HepG2 (cell line): ENCODE results near the gene SPESP1. TPM values are rescaled to one million over a fixed set of nuclear protein-coding genes. Genes with fewer than 3 reads are reported as not detected.

Experiments used
- ATAC-seq: fragments of 200-7000 bp; cut with Tn5 transposase; 3 replicates; pipeline ENCODE4 v1.9.1; 2020; ENCODE audit warnings: mild to moderate bottlenecking, moderate library complexity
- BruUV-seq: library from RNA; stranded (reverse); fragments of 400-500 nt; replicated peaks from 2 replicates; lab custom pipeline; 2021; lab: Mats Ljungman, UMichigan
- CTCF ChIA-PET: fragments of 300-600 bp; formaldehyde crosslinking; extraction: SDS; loops from one replicate; lab custom pipeline; 2021; ENCODE audit warnings: low total read pairs, inconsistent platforms, low intra/inter-chr PET ratio; lab: Yijun Ruan, JAX
- POLR2A ChIA-PET: fragments of 350-600 bp; sonication (Branson Sonifier 250); formaldehyde crosslinking; loops from one replicate; lab custom pipeline; 2020; ENCODE audit warnings: antibody characterized with exemption, inconsistent platforms; lab: Yijun Ruan, JAX
- DNase-seq: peaks from one replicate; pipeline ENCODE4 v3.0.0-alpha.2; 2015; ENCODE audit warnings: low spot score
- FAIRE-seq: peaks from 3 replicates; lab custom pipeline; 2011; peaks lifted over from hg19 to GRCh38; lab: Jason Lieb, UNC
- H2AFZ ChIP-seq: one replicate; pipeline ENCODE4 v1.6.1; 2011; ENCODE audit warnings: low read length, inconsistent platforms
- H3K27ac ChIP-seq: fragments of 300-600 bp; 3 replicates; pipeline ENCODE4 v1.8.0; 2011; ENCODE audit warnings: mixed run types, mild to moderate bottlenecking, mixed read lengths, low read length, inconsistent platforms; ENCODE audit not compliant: insufficient read depth; ENCODE audit errors: extremely low read length
- H3K27me3 ChIP-seq, 2 experiments: fragments of 200-600 bp in 1 of 2; 2 replicates in 1 of 2; 3 replicates in 1 of 2; pipeline versions ENCODE4 v1.6.0 to v1.8.0; 2011; ENCODE audit warnings: low read length in 2 of 2, mild to moderate bottlenecking in 2 of 2, moderate library complexity in 2 of 2, inconsistent platforms in 1 of 2; ENCODE audit not compliant: insufficient read depth in 2 of 2, control insufficient read depth in 1 of 2
- H3K36me3 ChIP-seq, 2 experiments: fragments of 200-600 bp in 1 of 2; replicated peaks in 1 of 2; 2 replicates in 1 of 2; 3 replicates in 1 of 2; pipeline versions ENCODE4 v1.5.1 to v1.8.0; 2011; ENCODE audit warnings: low read length in 2 of 2, inconsistent platforms in 1 of 2; ENCODE audit not compliant: insufficient read depth in 2 of 2, control insufficient read depth in 1 of 2
- H3K4me1 ChIP-seq: 2 replicates; pipeline ENCODE4 v1.5.1; 2012; ENCODE audit warnings: low read length, inconsistent platforms; ENCODE audit not compliant: insufficient read depth
- H3K4me2 ChIP-seq: 2 replicates; pipeline ENCODE4 v1.6.0; 2011; ENCODE audit warnings: low read depth, low read length, inconsistent platforms
- H3K4me3 ChIP-seq, 3 experiments: fragments of 200-600 bp in 1 of 3; sonication (generic), shearing (Covaris generic) in 1 of 3; replicated peaks in 1 of 3; 2 replicates each; pipeline ENCODE4 v1.5.1; 2011 to 2016; ENCODE audit warnings: low read length in 3 of 3, inconsistent platforms in 2 of 3, low read depth in 2 of 3, mild to moderate bottlenecking in 2 of 3, control low read depth in 1 of 3, mixed read lengths in 1 of 3; ENCODE audit not compliant: insufficient read depth in 1 of 3
- H3K79me2 ChIP-seq: one replicate; pipeline ENCODE4 v1.6.1; 2011; ENCODE audit warnings: low read length, inconsistent platforms; ENCODE audit not compliant: insufficient read depth
- H3K9ac ChIP-seq: 2 replicates; pipeline ENCODE4 v1.6.0; 2011; ENCODE audit warnings: mild to moderate bottlenecking, low read depth, low read length, inconsistent platforms; ENCODE audit not compliant: insufficient read depth
- H3K9me3 ChIP-seq: 2 replicates; pipeline ENCODE4 v1.5.1; 2012; ENCODE audit warnings: mild to moderate bottlenecking, low read length
- H4K20me1 ChIP-seq: 2 replicates; pipeline ENCODE4 v1.6.0; 2011; ENCODE audit warnings: inconsistent platforms, mild to moderate bottlenecking, low read length, moderate library complexity; ENCODE audit not compliant: insufficient read depth
- CAMTA2 ChIP-seq: sonication (generic); formaldehyde crosslinking; IDR thresholded peaks from 2 replicates; pipeline ENCODE4 v1.4.0; 2020; ENCODE audit warnings: mild to moderate bottlenecking, missing genetic modification reagents, borderline replicate concordance
- CERS6 ChIP-seq: sonication (generic); formaldehyde crosslinking; IDR thresholded peaks from 2 replicates; pipeline ENCODE4 v1.5.0; 2020; ENCODE audit warnings: missing genetic modification reagents
- DMAP1 ChIP-seq: IDR thresholded peaks from 2 replicates; pipeline ENCODE4 v1.6.1; 2016
- GLI4 ChIP-seq: sonication (generic); formaldehyde crosslinking; IDR thresholded peaks from 2 replicates; pipeline ENCODE4 v1.5.1; 2020; ENCODE audit warnings: missing genetic modification reagents, mild to moderate bottlenecking, moderate library complexity, borderline replicate concordance
- GMEB1 ChIP-seq: sonication (generic); formaldehyde crosslinking; IDR thresholded peaks from 2 replicates; pipeline ENCODE4 v1.5.1; 2020; ENCODE audit warnings: missing genetic modification reagents, mild to moderate bottlenecking, borderline replicate concordance
- MAFF ChIP-seq: IDR thresholded peaks from 2 replicates; pipeline ENCODE4 v1.6.1; 2011; ENCODE audit warnings: low read depth, low read length, improper control_type of control experiment
- PBX3 ChIP-seq: sonication (generic); formaldehyde crosslinking; IDR thresholded peaks from 2 replicates; pipeline ENCODE4 v1.8.1; 2023; ENCODE audit warnings: missing genetic modification reagents, inconsistent platforms, borderline replicate concordance
- RNF219 ChIP-seq: sonication (generic); formaldehyde crosslinking; IDR thresholded peaks from 2 replicates; pipeline ENCODE4 v1.5.0; 2020; ENCODE audit warnings: mild to moderate bottlenecking, missing genetic modification reagents
- ZBTB7B ChIP-seq: sonication (generic); formaldehyde crosslinking; IDR thresholded peaks from 2 replicates; pipeline ENCODE4 v1.4.0; 2020; ENCODE audit warnings: missing genetic modification reagents
- ZFP41 ChIP-seq: sonication (generic); formaldehyde crosslinking; IDR thresholded peaks from 2 replicates; pipeline ENCODE4 v1.4.0; 2020; ENCODE audit warnings: mild to moderate bottlenecking, missing genetic modification reagents, borderline replicate concordance
- ZFP62 ChIP-seq: sonication (generic); formaldehyde crosslinking; IDR thresholded peaks from 2 replicates; pipeline ENCODE4 v1.4.0; 2020; ENCODE audit warnings: missing genetic modification reagents
- ZNF20 ChIP-seq: sonication (generic); formaldehyde crosslinking; IDR thresholded peaks from 2 replicates; pipeline ENCODE4 v1.4.0; 2020; ENCODE audit warnings: mild to moderate bottlenecking, moderate library complexity, missing genetic modification reagents
- ZNF34 ChIP-seq: sonication (generic); formaldehyde crosslinking; IDR thresholded peaks from 2 replicates; pipeline ENCODE4 v1.4.0; 2020; ENCODE audit warnings: mild to moderate bottlenecking, missing genetic modification reagents, borderline replicate concordance
- ZNF644 ChIP-seq: IDR thresholded peaks from 2 replicates; pipeline ENCODE4 v1.6.1; 2016; ENCODE audit warnings: low read depth
- ZNF850 ChIP-seq: sonication (generic); formaldehyde crosslinking; conservative IDR thresholded peaks from 2 replicates; pipeline ENCODE4 v1.9.0; 2021; ENCODE audit warnings: mild to moderate bottlenecking, missing genetic modification reagents
- ZSCAN22 ChIP-seq: sonication (generic); formaldehyde crosslinking; IDR thresholded peaks from 2 replicates; pipeline ENCODE4 v1.4.0; 2020; ENCODE audit warnings: mild to moderate bottlenecking, missing genetic modification reagents
- WGBS: methylation state at CpG from one replicate; pipeline ENCODE4 v1.1.6; 2017; ENCODE audit warnings: low lambda C conversion rate; 5-methylcytosine and 5-hydroxymethylcytosine counted together
- in situ Hi-C: cut with HindIII; loops from 2 replicates; pipeline ENCODE4 v1.10.0; 2017; ENCODE audit warnings: low pct_unique_long_range_greater_than_20kb; ENCODE audit not compliant: extremely low pct_ligation_motif_present
- intact Hi-C: fragments of 100-400 bp; cut with micrococcal nuclease; formaldehyde crosslinking; loops from one replicate; pipeline ENCODE4 v1.10.0; 2022; ENCODE audit not compliant: unreplicated experiment
- polyA plus RNA-seq, 8 experiments: library from polyadenylated mRNA; depleted of rRNA in 3 of 8; stranded (reverse) in 7 of 8; unstranded in 1 of 8; fragments of >200 nt; fragmentation: Illumina TruSeq in 4 of 8; extraction: Trizol in 4 of 8; gene quantifications; 2 replicates each; pipeline versions ENCODE4 v1.2.1 to v1.2.3, GENCODE V29; 2011 to 2016; ENCODE audit warnings: low read depth in 4 of 8, missing spikeins in 1 of 8, mixed read lengths in 1 of 8; ENCODE audit not compliant: insufficient read depth in 1 of 8
- total RNA-seq, 5 experiments: library from RNA; depleted of rRNA; stranded (reverse); fragments of >200 nt; fragmentation: Illumina TruSeq; extraction: Trizol; gene quantifications; 2 replicates each; pipeline ENCODE4 v1.2.3, GENCODE V29; 2016; ENCODE audit warnings: low read depth in 1 of 5

The SPESP1 gene
- total and polyA plus RNA-seq, 2 of the 13 experiments (the other 11 are each of a cell fraction or from before 2014, with no cell fraction given), result not detected

- TF ChIP-seq PBX3 (CRISPR knock-in tag), result no peak
Observed at GRCh38 chr15:68989541-68990230, 59.4 kb downstream of the SPESP1 start (continued).

- H2AFZ ChIP-seq, result no peak overlapping the region
- H3K4me1 ChIP-seq, result no peaks in the 10 kb centered on the region
- BruUV-seq, result no TSS peak
- H3K4me3 ChIP-seq, result no peak overlapping the region
- no peak overlapping the region for H3K9ac ChIP-seq
- H4K20me1 ChIP-seq, result no peaks in the 10 kb centered on the region
- no peak for TF ChIP-seq MAFF
- no peak for TF ChIP-seq DMAP1 (CRISPR knock-in tag)
- no peak for TF ChIP-seq CAMTA2 (CRISPR knock-in tag)
- TF ChIP-seq ZFP41, result no peak
- no peak for TF ChIP-seq ZBTB7B (CRISPR knock-in tag)
- no peak for TF ChIP-seq ZFP62 (CRISPR knock-in tag)
- no peak for TF ChIP-seq ZNF644
- TF ChIP-seq ZNF34 (CRISPR knock-in tag), result no peak
- no peak for TF ChIP-seq RNF219
- TF ChIP-seq ZNF850 (CRISPR knock-in tag), result no peak
- no peak for TF ChIP-seq ZSCAN22 (CRISPR knock-in tag)
- TF ChIP-seq GLI4 (CRISPR knock-in tag), result no peak
- no peak for TF ChIP-seq GMEB1
- no peak for TF ChIP-seq CERS6 (CRISPR knock-in tag)
- no peak for TF ChIP-seq ZNF20 (CRISPR knock-in tag)
- intact Hi-C loops, result no loop called here
- ATAC-seq (no peak), FAIRE-seq (no peak), DNase-seq (no peak)
- H3K27ac ChIP-seq, result no peak overlapping the region
- CTCF ChIA-PET, result no interaction called here
- no peaks in the 10 kb centered on the region for H3K36me3 ChIP-seq
- no peaks in the 10 kb centered on the region for H3K79me2 ChIP-seq
- POLR2A ChIA-PET, result no interaction called here
- no peak overlapping the region for H3K4me2 ChIP-seq
- H3K9me3 ChIP-seq, result no peaks in the 10 kb centered on the region
- WGBS, result 31% methylated on average over 6 of the region's 7 CpGs
- in situ Hi-C loops, result no loop called here
- 0 out of 5 replicates have a peak, but pooled peaks cover 0 to 6% of the 10 kb centered on the region in 2 experiments for H3K27me3 ChIP-seq
Observed at GRCh38 chr15:68990231-68990991, 60.1 kb downstream of the SPESP1 start.
